ENCODE data around the gene UGT1A9.

DNA sequence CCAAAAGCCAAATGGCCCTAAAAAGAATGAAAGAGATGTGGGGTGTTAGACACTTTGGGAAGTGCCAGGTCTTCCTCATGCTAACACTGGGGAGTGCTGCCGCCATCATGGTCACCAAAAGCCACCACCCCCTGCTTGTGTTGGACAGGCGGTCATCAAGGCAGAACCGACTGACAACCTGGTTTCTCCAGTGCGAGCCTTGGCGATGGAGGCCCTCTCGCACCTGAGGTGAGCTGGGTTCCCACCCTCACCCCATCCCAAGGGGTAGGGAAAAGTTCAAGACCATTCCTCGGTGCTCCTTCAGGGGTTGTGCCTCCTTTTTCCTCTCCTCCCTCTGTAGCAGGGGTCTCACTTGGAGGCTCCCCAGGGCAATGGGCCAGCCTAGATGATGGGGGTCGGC, 140.0 kb downstream of the UGT1A9 start:
- no peak for TF ChIP-seq PAX8 (IDR thresholded peaks at IDR 0.05)
- no peak for TF ChIP-seq EP300 (IDR thresholded peaks at IDR 0.05; ENCODE audit: borderline replicate concordance in 1 of 2, control insufficient read depth in 1 of 2, low read depth in 2 of 2, low read length in 2 of 2)
- TF ChIP-seq EZH2 (IDR thresholded peaks at IDR 0.05; ENCODE audit: borderline replicate concordance, control insufficient read depth, low read depth, low read length): no peak
- TF ChIP-seq, protein P1, sequence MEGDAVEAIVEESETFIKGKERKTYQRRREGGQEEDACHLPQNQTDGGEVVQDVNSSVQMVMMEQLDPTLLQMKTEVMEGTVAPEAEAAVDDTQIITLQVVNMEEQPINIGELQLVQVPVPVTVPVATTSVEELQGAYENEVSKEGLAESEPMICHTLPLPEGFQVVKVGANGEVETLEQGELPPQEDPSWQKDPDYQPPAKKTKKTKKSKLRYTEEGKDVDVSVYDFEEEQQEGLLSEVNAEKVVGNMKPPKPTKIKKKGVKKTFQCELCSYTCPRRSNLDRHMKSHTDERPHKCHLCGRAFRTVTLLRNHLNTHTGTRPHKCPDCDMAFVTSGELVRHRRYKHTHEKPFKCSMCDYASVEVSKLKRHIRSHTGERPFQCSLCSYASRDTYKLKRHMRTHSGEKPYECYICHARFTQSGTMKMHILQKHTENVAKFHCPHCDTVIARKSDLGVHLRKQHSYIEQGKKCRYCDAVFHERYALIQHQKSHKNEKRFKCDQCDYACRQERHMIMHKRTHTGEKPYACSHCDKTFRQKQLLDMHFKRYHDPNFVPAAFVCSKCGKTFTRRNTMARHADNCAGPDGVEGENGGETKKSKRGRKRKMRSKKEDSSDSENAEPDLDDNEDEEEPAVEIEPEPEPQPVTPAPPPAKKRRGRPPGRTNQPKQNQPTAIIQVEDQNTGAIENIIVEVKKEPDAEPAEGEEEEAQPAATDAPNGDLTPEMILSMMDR (IDR thresholded peaks at IDR 0.05 in 2 of 3, conservative IDR thresholded peaks at IDR 0.05 in 1 of 3; ENCODE audit: control insufficient read depth in 2 of 3, extremely low read depth in 1 of 3, insufficient read depth in 1 of 3, low read depth in 3 of 3, low read length in 3 of 3): no peak
